Measurements from ENCODE around the gene ZNF821. TPM values are rescaled to one million over a fixed set of nuclear protein-coding genes. Genes with fewer than 3 reads are reported as not detected.

ZNF821 gene
- total RNA-seq, 1 donor from 2014 or later: 1.7 TPM

DNA sequence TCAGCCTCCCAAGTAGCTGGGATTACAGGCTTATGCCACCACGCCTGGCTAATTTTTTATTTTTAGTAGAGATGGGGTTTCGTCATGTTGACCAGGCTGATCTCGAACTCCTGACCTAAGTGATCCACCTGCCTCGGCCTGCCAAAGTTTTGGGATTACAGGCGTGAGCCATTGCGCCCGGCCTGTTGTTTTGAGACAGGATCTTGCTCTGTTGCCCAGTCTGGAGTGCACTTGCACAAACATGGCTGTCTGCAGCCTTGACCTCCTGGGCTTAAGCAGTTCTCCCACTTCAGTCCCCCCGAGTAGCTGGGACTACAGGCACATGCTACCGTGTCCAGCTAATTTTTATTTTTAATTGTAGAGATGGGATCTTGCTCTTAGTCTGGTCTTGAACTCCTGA is 20.3 kb upstream of the ZNF821 start:
- no peak for DNase-seq
- intact Hi-C loops (cut with DNase I): no loop called here
- no peak for ATAC-seq (ENCODE audit: poor library complexity)

GRCh38 chr16:71903608-71904007 is 19.6 kb upstream of the ZNF821 start:
- DNase-seq (no peak), ATAC-seq (ENCODE audit: poor library complexity) (peak; percentile 55)
- intact Hi-C loops (cut with DNase I): no loop called here

- DNase-seq: no peak
- no peak for ATAC-seq (ENCODE audit: poor library complexity)
- intact Hi-C loops (cut with DNase I): no loop called here
Measured at GRCh38 chr16:71902656-71903365, 18.8 kb upstream of the ZNF821 start.

GRCh38 chr16:71899171-71899570 is 15.2 kb upstream of the ZNF821 start:
- no peak for DNase-seq
- no peak for ATAC-seq (ENCODE audit: poor library complexity)
- intact Hi-C loops (cut with DNase I): no loop called here

GRCh38 chr16:71896764-71897368 is 12.9 kb upstream of the ZNF821 start:
- intact Hi-C loops (cut with DNase I): no loop called here
- no peak for DNase-seq
- ATAC-seq (ENCODE audit: poor library complexity): no peak

DNA sequence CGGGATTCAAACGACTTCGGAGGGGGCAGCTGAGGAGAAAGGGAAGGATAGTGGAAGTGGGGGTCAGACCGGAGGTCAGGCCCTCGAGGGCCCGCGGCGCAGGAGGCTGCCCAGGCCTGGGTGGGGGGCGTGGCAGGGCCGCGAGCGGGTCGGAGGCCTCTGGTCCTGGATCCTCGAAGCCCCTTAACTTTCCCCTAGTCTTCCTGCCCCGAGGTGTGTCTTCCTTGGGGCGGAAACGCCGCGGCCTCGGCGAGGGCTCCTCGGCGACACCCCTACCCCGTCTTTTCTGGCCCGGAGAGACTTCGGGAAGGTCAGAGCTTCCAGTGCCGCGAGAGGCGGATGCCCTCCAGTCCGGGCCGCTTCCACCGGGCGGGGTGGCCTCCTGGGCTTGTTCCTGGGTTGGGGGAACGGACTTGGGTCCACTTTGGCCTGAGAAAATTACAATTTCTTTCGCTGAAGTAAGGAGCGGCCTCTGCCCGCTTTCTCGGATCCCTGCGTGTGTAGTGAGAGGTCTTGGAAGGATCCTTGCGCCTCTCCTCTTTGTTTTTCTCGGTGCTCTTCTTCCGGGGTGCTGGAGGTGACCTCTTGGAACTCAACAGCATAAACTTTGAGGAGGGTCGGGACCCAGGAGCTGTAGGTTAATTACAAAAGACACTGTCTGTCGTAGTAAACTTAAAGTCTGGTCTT is 11.8 kb upstream of the ZNF821 start:
- peak; percentile 40 for ATAC-seq (ENCODE audit: poor library complexity)
- intact Hi-C loops (cut with DNase I): loop anchor here (1.0 kb wide), 1 partner anchor 88 kb away; the partner anchor contains the start of gene AP1G1
- DNase-seq: peak; percentile 64

DNA sequence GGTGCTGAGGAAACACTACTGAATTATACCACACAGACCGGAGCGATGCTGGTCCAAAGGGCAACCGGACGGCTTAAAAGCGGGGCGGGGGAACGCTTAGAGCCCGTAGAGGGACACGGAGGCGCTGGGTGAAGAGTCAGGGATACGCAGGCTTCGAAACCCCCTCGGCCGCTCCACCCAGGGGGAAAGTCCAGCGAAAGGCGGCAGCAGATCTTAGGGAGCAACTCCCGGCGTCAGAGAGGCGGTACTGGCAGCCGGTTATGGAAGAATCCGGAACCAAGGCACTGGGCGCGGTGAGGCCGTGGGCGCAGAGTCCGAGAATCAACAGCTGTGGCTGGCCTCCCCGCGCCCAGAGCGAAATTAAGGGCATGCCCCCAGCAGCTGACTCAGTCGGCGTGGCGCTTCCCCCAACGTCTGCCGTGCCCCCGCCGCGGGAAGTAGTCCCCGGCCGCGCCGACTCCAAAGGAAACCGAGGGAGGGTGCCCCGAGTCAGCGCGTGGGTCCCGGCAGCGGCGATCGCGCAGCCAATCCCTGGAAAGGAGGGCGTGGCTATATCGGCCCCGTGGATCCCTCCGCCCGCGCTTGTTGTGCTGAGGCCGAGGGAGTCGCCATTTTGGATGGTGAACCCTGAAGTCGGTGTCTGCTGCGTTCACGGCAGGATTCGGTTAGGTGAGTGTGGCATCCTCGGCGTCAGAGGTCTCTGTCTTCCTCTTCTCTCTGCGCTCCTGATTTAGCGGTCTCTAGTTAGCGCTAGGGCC is 11.1 kb upstream of the ZNF821 start, which contains the start of gene IST1:
Gene IST1, plus strand, starts transcription at position 611 of the 758 bp plus-strand sequence. CDS start 20,110 bp downstream, outside the sequence.
- intact Hi-C loops (cut with DNase I): loop anchor here (1.0 kb wide), 1 partner anchor 87 kb away; the partner anchor contains the start of gene AP1G1
- ATAC-seq (ENCODE audit: poor library complexity) (peak; percentile 98), DNase-seq (peak; percentile 99)

GRCh38 chr16:71894229-71894920 is 10.4 kb upstream of the ZNF821 start:
- ATAC-seq (ENCODE audit: poor library complexity) (peak; percentile 29), DNase-seq (peak; percentile 53)
- intact Hi-C loops (cut with DNase I): no loop called here

GRCh38 chr16:71893888-71894228 is 9.9 kb upstream of the ZNF821 start:
- intact Hi-C loops (cut with DNase I): no loop called here
- ATAC-seq (ENCODE audit: poor library complexity) (no peak), DNase-seq (no peak)

GRCh38 chr16:71889147-71889546 is 5.2 kb upstream of the ZNF821 start:
- no peak for ATAC-seq (ENCODE audit: poor library complexity)
- intact Hi-C loops (cut with DNase I): no loop called here
- no peak for DNase-seq

GRCh38 chr16:71885261-71885650 is 1.3 kb upstream of the ZNF821 start:
- no peak for DNase-seq
- ATAC-seq (ENCODE audit: poor library complexity): no peak
- intact Hi-C loops (cut with DNase I): no loop called here

- peak; percentile 55 for ATAC-seq (ENCODE audit: poor library complexity)
- intact Hi-C loops (cut with DNase I): loop anchor here (5.0 kb wide), 3 partner anchors 36 to 79 kb away; partner anchors contain the start of genes AP1G1 and ATXN1L
- no peak for DNase-seq
Measured at GRCh38 chr16:71883168-71883848, 674 bp downstream of the ZNF821 start.

GRCh38 chr16:71882505-71883167 is 1.3 kb downstream of the ZNF821 start:
- ATAC-seq (ENCODE audit: poor library complexity) (peak; percentile 66), DNase-seq (no peak)
- intact Hi-C loops (cut with DNase I): loop anchor here (5.0 kb wide), 3 partner anchors 35 to 80 kb away; partner anchors contain the start of genes AP1G1 and ATXN1L

- DNase-seq (no peak), ATAC-seq (ENCODE audit: poor library complexity) (no peak)
- intact Hi-C loops (cut with DNase I): loop anchor here (5.0 kb wide), 3 partner anchors 33 to 82 kb away; partner anchors contain the start of genes AP1G1 and ATXN1L
Measured at GRCh38 chr16:71880176-71880575, 3.8 kb downstream of the ZNF821 start.

DNA sequence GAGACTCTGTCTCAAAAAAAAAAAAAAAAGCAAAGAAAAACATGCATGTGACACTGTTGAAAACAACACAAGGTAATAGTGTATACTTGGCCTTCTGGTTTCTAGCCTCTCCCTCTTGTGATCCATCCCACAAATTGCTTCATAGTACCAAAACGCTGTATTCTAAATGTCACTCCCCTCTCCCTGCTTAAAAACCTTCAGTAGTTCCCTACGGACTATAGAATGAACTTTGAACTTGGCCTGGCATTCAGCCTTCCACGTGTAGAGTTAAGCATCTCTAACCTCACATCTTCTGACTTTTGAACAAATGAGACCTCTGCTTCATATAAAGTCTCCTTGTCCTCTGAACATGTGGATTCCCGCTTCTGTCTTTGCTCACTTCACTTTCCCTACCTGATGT is 5.1 kb downstream of the ZNF821 start:
- DNase-seq: no peak
- intact Hi-C loops (cut with DNase I): no loop called here
- ATAC-seq (ENCODE audit: poor library complexity): no peak

DNA sequence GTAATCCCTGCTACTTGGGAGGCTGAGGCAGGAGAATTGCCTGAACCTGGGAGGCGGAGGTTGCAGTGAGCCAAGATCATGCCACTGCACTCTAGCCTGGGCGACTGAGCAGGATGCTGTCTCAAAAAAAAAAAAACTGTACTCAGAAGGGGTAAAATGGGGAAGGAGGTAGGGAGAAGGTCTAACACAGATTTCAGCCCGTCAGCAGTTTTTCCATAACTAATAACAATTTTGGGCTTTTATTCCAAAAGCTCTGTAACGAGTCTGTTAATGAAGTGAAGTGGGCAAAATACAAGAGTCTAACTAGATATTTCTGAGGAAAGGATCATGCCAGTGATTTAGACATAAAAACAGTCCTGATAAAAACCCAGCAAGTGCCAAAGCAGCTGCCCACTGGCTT is 10.8 kb downstream of the ZNF821 start:
- intact Hi-C loops (cut with DNase I): no loop called here
- no peak for ATAC-seq (ENCODE audit: poor library complexity)
- no peak for DNase-seq

DNA sequence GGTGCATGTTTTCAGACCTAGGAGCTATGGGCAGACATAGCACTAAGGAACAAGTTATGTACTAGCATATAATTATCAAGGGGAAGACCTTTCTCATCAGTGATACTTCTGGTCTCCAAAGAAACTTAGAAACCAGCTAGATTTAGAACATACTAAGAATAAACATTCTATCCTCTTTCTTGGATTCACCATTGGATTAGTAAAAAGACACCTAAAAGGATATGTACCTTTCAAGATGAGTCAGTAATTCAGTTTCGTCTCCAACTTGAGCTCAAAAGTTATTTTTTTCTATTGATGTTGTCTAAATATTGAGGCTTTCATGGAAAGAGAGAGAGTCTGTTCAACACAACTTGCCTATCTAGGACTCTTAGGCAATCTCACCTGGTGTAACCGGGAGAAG is 13.2 kb downstream of the ZNF821 start:
- intact Hi-C loops (cut with DNase I): no loop called here
- ATAC-seq (ENCODE audit: poor library complexity) (no peak), DNase-seq (no peak)

All from Right ventricle myocardium superior (tissue), 1 donor.